IMR-90 (cell line): ENCODE results near the gene MYO5A. TPM values are rescaled to one million over a fixed set of nuclear protein-coding genes. Genes with fewer than 3 reads are reported as not detected.
"Not testable (repeated sequence)": the region's sequence is repeated elsewhere in the genome, so short reads cannot be mapped to it uniquely, and the experiment has no call there.

Experiments used
- ATAC-seq: fragments of 200-7000 bp; cut with Tn5 transposase; 2 replicates; pipeline ENCODE4 v1.9.1; 2020; ENCODE audit warnings: low read depth, mild to moderate bottlenecking, moderate library complexity
- BruUV-seq: library from RNA; stranded (reverse); fragments of 400-500 nt; replicated peaks from 2 replicates; lab custom pipeline; 2021; lab: Mats Ljungman, UMichigan
- CTCF ChIA-PET: fragments of 300-600 bp; formaldehyde crosslinking; extraction: SDS; loops from one replicate; lab custom pipeline; 2021; ENCODE audit warnings: antibody characterized with exemption; lab: Yijun Ruan, JAX
- POLR2A ChIA-PET: fragments of 300-600 bp; sonication (Branson Sonifier 250); formaldehyde crosslinking; loops from one replicate; lab custom pipeline; 2022; ENCODE audit warnings: antibody characterized with exemption; ENCODE audit not compliant: unreplicated experiment; lab: Charles Lee
- DNase-seq: peaks from one replicate; pipeline ENCODE4 v3.0.0; 2013
- H2AFZ ChIP-seq: replicated peaks from 2 replicates; pipeline ENCODE3; 2013; ENCODE audit warnings: low read length, mild to moderate bottlenecking; ENCODE audit not compliant: poor library complexity
- H2AK5ac ChIP-seq: 2 replicates; pipeline ENCODE4 v1.6.1; 2013; ENCODE audit warnings: low read depth, low read length, inconsistent platforms
- H2AK9ac ChIP-seq: replicated peaks from 2 replicates; pipeline ENCODE3; 2013; ENCODE audit warnings: mild to moderate bottlenecking, low read depth, low read length, moderate library complexity; ENCODE audit not compliant: poor library complexity
- H2BK120ac ChIP-seq: 2 replicates; pipeline ENCODE4 v1.6.1; 2013; ENCODE audit warnings: low read depth, low read length, inconsistent platforms
- H2BK15ac ChIP-seq: 3 replicates; pipeline ENCODE4 v1.6.1; 2013; ENCODE audit warnings: low read depth, low read length, inconsistent platforms
- H2BK20ac ChIP-seq: 2 replicates; pipeline ENCODE4 v1.6.1; 2013; ENCODE audit warnings: low read depth, mild to moderate bottlenecking, inconsistent platforms, low read length, moderate library complexity
- H2BK5ac ChIP-seq: 2 replicates; pipeline ENCODE4 v1.6.1; 2013; ENCODE audit warnings: mild to moderate bottlenecking, low read depth, low read length, inconsistent platforms; ENCODE audit not compliant: poor library complexity, severe bottlenecking
- H3K14ac ChIP-seq: replicated peaks from 2 replicates; pipeline ENCODE4 v1.6.1; 2013; ENCODE audit warnings: low read depth, low read length, inconsistent platforms
- H3K18ac ChIP-seq: 2 replicates; pipeline ENCODE4 v1.6.1; 2013; ENCODE audit warnings: low read depth, low read length, control low read depth
- H3K23ac ChIP-seq: 2 replicates; pipeline ENCODE4 v1.6.1; 2013; ENCODE audit warnings: low read depth, low read length, inconsistent platforms
- H3K27ac ChIP-seq: 2 replicates; pipeline ENCODE4 v1.5.1; 2013; ENCODE audit warnings: mild to moderate bottlenecking, control low read depth, low read length; ENCODE audit not compliant: insufficient read depth
- H3K27me3 ChIP-seq: 2 replicates; pipeline ENCODE4 v1.6.1; 2013; ENCODE audit warnings: low read length; ENCODE audit not compliant: control insufficient read depth, insufficient read depth
- H3K36me3 ChIP-seq: 2 replicates; pipeline ENCODE4 v1.6.1; 2013; ENCODE audit warnings: low read length, mixed read lengths; ENCODE audit not compliant: control insufficient read depth, insufficient read depth
- H3K4ac ChIP-seq: 2 replicates; pipeline ENCODE4 v1.6.1; 2013; ENCODE audit warnings: low read depth, low read length, inconsistent platforms
- H3K4me1 ChIP-seq: 2 replicates; pipeline ENCODE4 v1.6.1; 2013; ENCODE audit warnings: low read length, mixed read lengths; ENCODE audit not compliant: control insufficient read depth, insufficient read depth
- H3K4me2 ChIP-seq: 2 replicates; pipeline ENCODE4 v1.6.1; 2013; ENCODE audit warnings: low read depth, mild to moderate bottlenecking, control low read depth, low read length, moderate library complexity
- H3K4me3 ChIP-seq: 2 replicates; pipeline ENCODE4 v1.5.1; 2013; ENCODE audit warnings: low read depth, mild to moderate bottlenecking, control low read depth, low read length, moderate library complexity; ENCODE audit not compliant: insufficient read depth
- H3K56ac ChIP-seq: 2 replicates; pipeline ENCODE4 v1.6.1; 2013; ENCODE audit warnings: low read length, inconsistent platforms; ENCODE audit not compliant: insufficient read depth; ENCODE audit errors: extremely low read depth
- H3K79me1 ChIP-seq, 2 experiments: 2 replicates each; pipeline ENCODE4 v1.6.1; 2013; ENCODE audit warnings: low read length in 2 of 2, inconsistent platforms in 1 of 2, low read depth in 1 of 2
- H3K9ac ChIP-seq: 2 replicates; pipeline ENCODE4 v1.6.1; 2013; ENCODE audit warnings: low read depth, low read length, control low read depth
- H3K9me1 ChIP-seq: 2 replicates; pipeline ENCODE4 v1.6.1; 2013; ENCODE audit warnings: low read length, inconsistent platforms; ENCODE audit not compliant: insufficient read depth
- H3K9me3 ChIP-seq: 2 replicates; pipeline ENCODE4 v1.6.1; 2013; ENCODE audit warnings: low read length; ENCODE audit not compliant: control insufficient read depth, insufficient read depth
- H4K20me1 ChIP-seq: 2 replicates; pipeline ENCODE4 v1.6.1; 2013; ENCODE audit warnings: low read length, inconsistent platforms; ENCODE audit not compliant: insufficient read depth
- H4K5ac ChIP-seq: 2 replicates; pipeline ENCODE4 v1.6.1; 2013; ENCODE audit warnings: mild to moderate bottlenecking, low read depth, low read length, control low read depth
- H4K8ac ChIP-seq, 2 experiments: 2 replicates each; pipeline ENCODE4 v1.6.1; 2013; ENCODE audit warnings: low read depth in 2 of 2, low read length in 2 of 2, control low read depth in 1 of 2, inconsistent platforms in 1 of 2
- H4K91ac ChIP-seq: 2 replicates; pipeline ENCODE4 v1.6.1; 2013; ENCODE audit warnings: low read depth, low read length, inconsistent platforms; ENCODE audit not compliant: insufficient read depth
- WGBS, 2 experiments: methylation state at CpG; one replicate each; pipeline versions ENCODE4 v1.1.5 to v1.1.7; 2013; ENCODE audit warnings: missing lambda C conversion rate in 2 of 2; ENCODE audit not compliant: insufficient read length in 1 of 2; ENCODE audit errors: extremely low coverage in 2 of 2; 5-methylcytosine and 5-hydroxymethylcytosine counted together
- dilution Hi-C: fragments of 300-500 bp; cut with HindIII; formaldehyde crosslinking; loops from one replicate; pipeline ENCODE4 v1.14.3; 2018; ENCODE audit warnings: low sequenced_read_pairs; ENCODE audit not compliant: unreplicated experiment
- in situ Hi-C: fragments of 300-500 bp; cut with MboI; formaldehyde crosslinking; loops from 3 replicates; pipeline ENCODE4 v1.14.3; 2019; ENCODE audit warnings: low sequenced_read_pairs, inconsistent platforms, mixed read lengths
- intact Hi-C: fragments of 100-400 bp; cut with micrococcal nuclease; formaldehyde crosslinking; loops from 2 replicates; pipeline ENCODE4 v1.10.0; 2022
- polyA plus RNA-seq, 3 experiments: library from polyadenylated mRNA; depleted of rRNA; stranded (reverse); fragments of >200 nt; gene quantifications; 2 replicates each; pipeline ENCODE4 v1.2.3, GENCODE V29; 2012; ENCODE audit warnings: low replicate concordance in 1 of 3
- total RNA-seq: library from RNA; depleted of rRNA; stranded (reverse); fragments of >200 nt; gene quantifications from 2 replicates; pipeline ENCODE4 v1.2.3, GENCODE V29; 2012

Gene MYO5A
- total and polyA plus RNA-seq, 2 of the 4 experiments (the other 2 are of a cell fraction): 19.4 to 69.2 TPM

DNA sequence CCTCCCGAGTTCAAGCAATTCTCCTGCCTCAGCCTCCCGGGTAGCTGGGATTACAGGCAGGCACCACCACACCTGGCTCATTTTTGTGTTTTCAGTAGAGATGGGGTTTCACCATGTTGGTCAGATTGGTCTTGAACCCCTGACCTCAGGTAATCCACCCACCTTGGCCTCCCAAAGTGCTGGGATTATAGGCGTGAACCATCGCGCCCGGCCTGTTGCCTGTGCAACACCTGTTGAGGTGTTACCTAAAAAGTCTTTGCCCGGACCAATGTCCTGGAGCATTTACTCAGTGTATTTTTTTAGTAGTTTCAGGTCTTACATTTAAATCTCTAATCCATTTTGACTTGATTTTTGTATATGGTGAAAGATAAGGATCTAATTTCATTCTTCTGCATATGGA, 46.9 kb upstream of the MYO5A start:
- H4K20me1 ChIP-seq, BruUV-seq, H2BK20ac ChIP-seq, in situ Hi-C loops, H2BK5ac ChIP-seq, H3K27me3 ChIP-seq, H3K36me3 ChIP-seq, H3K4me3 ChIP-seq, POLR2A ChIA-PET, H3K14ac ChIP-seq, H3K56ac ChIP-seq, H2BK120ac ChIP-seq, CTCF ChIA-PET, DNase-seq, H4K8ac ChIP-seq, H3K4me1 ChIP-seq, H3K4ac ChIP-seq, H4K5ac ChIP-seq, H3K9me1 ChIP-seq, H2AK9ac ChIP-seq, intact Hi-C loops, H3K18ac ChIP-seq, H4K91ac ChIP-seq, H3K9ac ChIP-seq, H3K9me3 ChIP-seq, H2AK5ac ChIP-seq, H2BK15ac ChIP-seq, H3K4me2 ChIP-seq, H2AFZ ChIP-seq, H3K27ac ChIP-seq, dilution Hi-C loops, ATAC-seq, H3K79me1 ChIP-seq, H3K23ac ChIP-seq: not testable (repeated sequence)
- WGBS, 2 experiments: no CpG with 5 or more reads among the region's 7 CpGs
